Left lobe of liver (tissue), 2 donors: ENCODE data around the gene SPATA18. TPM values are rescaled to one million over a fixed set of nuclear protein-coding genes. Genes with fewer than 3 reads are reported as not detected.

ENCODE experiments used
- ATAC-seq: fragments of 200-7000 bp; cut with Tn5 transposase; one replicate; pipeline ENCODE4 v1.9.1; 2020; ENCODE audit warnings: mild to moderate bottlenecking, moderate library complexity
- DNase-seq: peaks from one replicate; pipeline ENCODE4 v3.0.0-alpha.2; 2020; ENCODE audit warnings: low spot score
- total RNA-seq: library from RNA; stranded (reverse); gene quantifications from one replicate; pipeline ENCODE4 v1.2.1, GENCODE V29; 2021
- donor health status: DM: no; HTN: no; CAD: no; lungs with moderate emphysema.
- donor health status: DM: no; HTN: yes; CAD: no.

Gene SPATA18, protein sequence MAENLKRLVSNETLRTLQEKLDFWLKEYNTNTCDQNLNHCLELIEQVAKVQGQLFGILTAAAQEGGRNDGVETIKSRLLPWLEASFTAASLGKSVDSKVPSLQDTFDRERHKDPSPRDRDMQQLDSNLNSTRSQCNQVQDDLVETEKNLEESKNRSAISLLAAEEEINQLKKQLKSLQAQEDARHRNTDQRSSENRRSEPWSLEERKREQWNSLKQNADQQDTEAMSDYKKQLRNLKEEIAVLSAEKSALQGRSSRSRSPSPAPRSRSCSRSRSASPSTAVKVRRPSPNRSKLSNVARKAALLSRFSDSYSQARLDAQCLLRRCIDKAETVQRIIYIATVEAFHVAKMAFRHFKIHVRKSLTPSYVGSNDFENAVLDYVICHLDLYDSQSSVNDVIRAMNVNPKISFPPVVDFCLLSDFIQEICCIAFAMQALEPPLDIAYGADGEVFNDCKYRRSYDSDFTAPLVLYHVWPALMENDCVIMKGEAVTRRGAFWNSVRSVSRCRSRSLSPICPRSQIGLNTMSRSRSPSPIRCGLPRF
- total RNA-seq: 2.5 TPM

DNA sequence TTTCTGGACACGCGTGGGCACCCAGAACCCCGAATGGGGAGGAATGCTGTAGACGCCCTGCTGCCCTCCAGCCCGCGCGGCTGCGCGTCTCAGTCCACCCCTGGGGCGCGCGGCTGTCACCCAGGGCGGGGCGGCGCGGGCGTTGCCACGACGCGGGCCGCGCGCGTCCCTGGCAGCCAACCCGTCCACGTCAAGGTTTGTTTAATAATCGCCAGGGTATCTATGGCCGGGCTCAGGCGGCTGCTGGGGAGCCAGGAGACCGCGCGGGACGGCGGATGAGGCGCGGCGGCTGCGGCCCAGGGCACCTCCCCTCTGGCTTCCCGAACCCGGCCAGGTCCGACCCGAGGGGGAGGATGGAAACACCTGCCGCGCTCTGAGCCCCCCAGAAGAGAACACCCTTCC is at the start of gene SPATA18:
Gene SPATA18 (plus strand): TSS at position 92 of the 402 bp plus-strand sequence. CDS start 401 bp downstream, outside the sequence.
- peak; percentile 63 for DNase-seq
- ATAC-seq: peak; percentile 79

DNA sequence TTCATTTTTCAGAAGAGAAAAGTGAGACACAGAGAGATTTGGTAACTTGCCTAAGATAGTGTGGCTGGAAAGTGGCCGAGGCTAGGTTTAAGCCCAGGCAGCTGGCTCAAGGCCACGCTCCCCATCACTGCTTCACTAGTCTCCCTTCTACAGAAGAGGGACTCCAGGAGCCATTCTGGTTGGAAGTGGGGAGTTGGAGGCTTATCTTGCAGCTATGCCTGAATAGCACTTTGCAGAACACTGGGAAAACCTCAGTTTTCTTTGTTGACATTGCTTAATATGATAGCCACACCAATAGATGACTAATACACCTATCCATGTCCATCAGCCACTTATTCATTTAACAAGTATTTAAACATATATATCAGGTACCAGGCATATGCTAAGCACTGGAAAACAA is 49.5 kb upstream of the SPATA18 start:
- ATAC-seq: no peak
- no peak for DNase-seq

DNA sequence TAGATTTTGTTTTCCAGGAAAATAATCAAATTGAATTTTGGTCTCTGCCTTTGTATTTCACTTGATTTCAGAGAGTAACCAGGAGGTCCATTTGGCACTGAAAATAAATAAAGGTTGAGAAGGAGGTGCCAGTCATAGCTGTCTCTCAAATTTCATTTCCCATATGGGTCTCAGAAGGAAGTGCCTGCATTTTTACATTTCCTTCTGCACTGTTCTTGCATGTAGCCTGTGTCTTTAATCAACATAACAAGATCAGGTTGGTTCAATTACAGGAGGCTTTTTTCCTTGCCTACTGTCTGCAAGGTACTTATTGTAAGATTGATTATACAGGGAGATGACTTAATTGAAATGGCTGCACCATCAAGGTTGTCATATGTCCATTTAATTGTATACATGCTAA is 46.7 kb upstream of the SPATA18 start:
- ATAC-seq (no peak), DNase-seq (no peak)

DNA sequence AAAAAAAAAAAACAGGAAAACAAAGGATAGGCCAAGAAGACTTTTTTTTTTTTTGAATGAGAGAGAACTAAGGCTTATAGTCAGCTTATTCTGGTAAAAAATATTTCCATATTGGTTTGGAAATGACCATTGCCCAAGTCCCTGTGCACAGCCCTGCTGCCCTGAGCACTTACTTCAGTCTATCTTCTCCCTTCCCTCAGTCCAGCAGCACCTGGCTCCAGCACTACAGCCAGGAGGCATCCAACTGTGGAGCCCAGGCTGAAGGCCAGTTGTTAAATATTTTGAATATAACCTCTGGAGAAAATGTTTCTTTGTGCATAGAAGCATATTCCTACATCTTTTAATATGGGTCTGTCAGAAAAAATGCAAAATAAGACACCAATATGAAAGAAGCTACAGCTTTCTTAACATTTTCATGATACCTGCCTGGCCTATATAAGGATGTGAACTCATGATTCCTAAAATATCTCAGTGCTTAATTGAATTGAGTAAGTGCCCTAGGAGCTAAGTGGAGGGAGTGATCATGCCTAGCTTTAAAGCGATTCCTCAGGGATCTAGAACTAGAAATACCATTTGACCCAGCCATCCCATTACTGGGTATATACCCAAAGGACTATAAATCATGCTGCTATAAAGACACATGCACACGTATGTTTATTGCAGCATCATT is 45.4 kb upstream of the SPATA18 start:
- DNase-seq (no peak), ATAC-seq (no peak)

DNA sequence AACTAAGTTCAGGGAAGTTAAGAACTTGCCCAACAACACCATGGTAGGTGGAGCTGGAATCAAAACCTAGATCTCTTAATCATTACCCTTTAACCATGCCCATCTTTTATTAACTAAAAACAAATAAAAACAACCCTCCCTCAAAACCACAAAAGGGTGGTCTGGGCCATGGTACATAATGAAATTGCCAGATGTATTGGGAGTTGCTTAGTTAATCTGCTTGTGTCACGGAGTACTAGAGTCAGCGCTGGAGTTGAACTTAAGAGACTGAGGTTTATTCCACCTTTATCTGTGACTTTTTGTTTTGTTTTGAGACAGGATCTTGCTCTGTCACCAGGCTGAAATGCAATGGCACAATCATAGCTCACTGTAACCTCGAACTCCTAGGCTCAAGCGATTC is 44.2 kb upstream of the SPATA18 start:
- DNase-seq (no peak), ATAC-seq (peak; percentile 38)

DNA sequence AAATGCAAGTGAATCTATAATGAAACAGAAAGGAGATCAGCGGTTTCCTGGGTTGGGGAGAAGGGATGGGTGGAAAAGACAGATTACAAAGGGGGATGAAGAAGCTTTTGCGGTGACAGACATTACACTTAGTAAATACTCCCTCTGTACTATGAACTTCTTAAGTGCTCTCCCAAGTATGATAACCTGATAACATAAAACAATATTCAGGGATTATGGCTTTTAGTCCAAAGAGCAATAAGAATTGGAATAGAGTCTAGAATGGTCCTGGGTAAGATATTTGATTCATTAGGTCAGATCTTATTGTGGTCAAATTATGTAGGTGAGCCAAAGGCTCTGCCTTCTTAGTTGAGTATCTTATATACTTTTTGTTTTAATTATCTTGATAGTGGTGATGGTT is 40.1 kb upstream of the SPATA18 start:
- DNase-seq: no peak
- no peak for ATAC-seq

DNA sequence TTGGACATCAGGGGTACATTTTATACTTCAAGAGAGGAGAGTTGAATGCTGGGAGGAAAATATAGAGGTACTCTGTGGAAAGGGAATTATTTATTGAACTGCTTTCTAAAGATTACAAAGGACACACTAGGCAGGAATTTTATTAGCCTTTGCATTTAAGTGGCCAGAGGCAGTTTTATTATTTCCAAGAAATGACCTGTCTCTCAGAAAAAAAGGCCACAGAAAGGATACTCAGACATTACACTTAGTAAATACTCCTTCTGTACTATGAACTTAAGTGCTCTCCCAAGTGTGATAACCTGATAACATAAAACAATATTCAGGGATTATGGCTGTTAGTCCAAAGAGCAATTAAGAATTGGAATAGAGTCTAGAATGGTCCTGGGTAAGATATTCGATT is 38.5 kb upstream of the SPATA18 start:
- ATAC-seq: no peak
- DNase-seq: no peak

DNA sequence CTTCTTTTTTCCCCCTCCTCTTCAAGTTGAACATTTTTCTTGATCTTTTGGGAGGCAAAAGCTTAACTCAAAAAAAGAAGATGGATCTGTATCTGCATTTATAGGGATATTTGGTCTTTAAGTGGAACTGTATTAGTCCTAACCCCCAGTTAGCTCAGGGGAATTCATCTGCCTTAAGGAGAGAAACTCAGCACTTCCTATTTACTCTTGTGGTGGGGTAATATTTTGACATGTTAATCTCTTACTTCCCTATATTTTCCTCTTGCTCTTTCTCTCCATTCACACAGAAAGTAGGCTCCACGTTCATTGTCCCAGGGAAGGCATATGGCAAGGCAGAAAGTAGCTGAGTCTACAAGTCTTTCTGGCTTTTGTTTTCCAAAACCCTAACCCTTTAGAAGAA is 36.2 kb upstream of the SPATA18 start:
- ATAC-seq: no peak

DNA sequence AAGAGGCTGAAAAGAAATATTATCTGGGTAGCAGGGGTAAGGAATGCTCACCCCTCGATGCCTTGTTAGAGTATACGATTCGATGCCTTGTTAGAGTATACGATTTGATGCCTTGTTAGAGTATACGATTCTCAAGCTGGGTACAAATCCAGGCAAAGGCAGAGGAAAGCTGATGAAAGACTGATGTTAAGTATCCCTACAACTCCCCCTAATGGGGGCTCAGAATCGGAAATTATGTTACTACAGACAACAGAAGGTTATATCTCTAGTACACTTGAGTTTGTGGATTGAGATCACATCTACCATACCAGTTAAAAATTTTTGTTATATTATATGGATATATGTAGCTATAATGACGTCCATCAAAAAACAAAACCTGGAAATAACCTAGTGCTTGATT is 35.7 kb upstream of the SPATA18 start:
- DNase-seq: no peak

More for the DNA sequence above, 36.2 kb upstream of the SPATA18 start:
- DNase-seq: no peak

DNA sequence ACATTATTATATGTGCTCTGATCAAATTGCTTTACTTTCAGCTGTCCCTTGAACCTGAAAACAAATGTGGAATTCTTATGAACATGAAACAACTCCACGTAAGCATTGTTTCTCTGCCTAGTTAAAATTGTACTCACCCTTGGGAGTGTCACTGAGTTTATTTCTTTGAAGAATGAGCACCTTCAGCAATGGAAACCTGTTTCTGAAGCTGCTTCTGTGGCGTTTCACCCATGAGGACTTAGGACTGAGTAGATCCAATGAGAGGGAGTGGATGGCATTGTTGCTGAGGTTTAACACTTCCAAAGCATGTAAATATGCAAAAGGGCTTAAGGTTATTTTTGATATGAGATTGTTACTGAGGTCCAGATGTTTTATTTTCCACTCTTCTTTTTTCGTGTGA is 34.1 kb upstream of the SPATA18 start:
- DNase-seq: no peak

More for the DNA sequence above, 35.7 kb upstream of the SPATA18 start:
- ATAC-seq: peak; percentile 86

DNA sequence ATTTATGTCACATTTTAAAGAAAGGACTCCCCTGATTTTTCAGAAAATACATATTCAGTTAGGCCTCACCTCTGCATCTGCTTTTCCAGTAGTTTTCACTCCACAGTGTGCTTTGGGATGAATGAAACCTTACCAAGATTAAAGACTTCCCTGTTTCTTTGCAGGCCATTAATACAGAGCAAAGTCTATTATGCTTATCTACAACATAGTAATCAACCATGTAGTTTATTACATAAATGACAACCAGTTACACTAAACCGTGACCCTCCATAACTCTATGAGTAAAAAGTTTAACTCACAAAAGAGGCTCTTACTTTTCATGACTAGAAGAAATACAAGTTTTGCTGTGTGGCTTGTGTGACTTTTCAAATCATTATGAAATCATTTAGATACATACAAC is 33.3 kb upstream of the SPATA18 start:
- DNase-seq: no peak
- no peak for ATAC-seq

More for the DNA sequence above, 34.1 kb upstream of the SPATA18 start:
- ATAC-seq: no peak

DNA sequence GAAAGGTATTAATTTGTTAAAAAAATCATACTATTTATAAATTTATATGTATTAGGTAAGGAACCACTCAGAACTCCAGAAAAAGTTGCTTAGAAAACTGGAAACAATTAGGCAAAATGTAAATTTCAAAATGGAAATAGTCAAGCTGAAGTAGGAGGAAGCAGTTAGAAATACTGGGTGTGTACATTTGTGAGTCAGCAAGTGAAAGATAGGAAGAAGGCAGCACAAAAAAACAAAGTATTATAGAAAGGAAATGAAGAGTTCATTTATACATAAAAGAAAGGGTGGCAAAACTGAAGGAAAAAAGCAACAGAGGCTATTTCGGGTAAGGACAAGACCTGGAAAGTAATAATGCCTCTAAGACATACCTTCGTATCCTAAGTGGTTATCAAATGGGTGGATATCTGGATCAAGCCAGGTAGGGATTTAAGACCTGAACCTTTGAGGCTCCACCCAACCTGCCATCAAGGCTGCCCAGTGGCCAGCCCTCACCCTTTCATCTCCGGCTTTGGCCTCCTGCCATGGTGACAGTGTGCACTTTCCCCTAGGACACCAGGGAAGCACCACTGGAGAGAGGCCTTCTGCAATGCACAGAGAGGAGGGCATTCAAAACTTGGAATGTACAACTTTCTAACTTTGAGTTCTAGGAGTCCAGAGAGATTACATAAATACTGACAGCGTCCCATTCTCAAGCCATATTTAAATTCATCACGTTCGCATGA is 31.0 kb upstream of the SPATA18 start, which contains the start of gene LRRC66:
Gene LRRC66 (minus strand): TSS at position 428 of the 722 bp plus-strand sequence. CDS start 2,750 bp downstream, outside the sequence.
- peak; percentile 76 for ATAC-seq
- peak; percentile 47 for DNase-seq

DNA sequence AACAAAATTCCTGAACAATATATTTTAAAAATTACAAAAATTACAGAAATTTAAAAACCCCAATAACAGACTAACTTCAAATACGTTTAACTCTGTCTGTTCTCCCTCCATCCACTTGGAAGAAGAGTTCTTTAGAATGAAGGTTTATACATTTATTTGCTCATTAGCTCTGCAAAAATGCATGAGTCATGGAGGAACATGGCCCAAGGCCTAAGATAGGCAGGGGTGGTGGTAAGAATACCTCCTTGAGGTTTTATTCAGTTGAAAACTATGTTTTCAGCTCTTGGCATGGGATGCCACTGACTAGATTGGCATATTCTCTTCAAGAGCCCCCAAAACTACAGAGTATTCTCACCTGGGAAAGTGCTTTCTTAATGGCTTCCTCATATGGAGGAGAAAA is 22.1 kb upstream of the SPATA18 start:
- DNase-seq (no peak), ATAC-seq (no peak)

DNA sequence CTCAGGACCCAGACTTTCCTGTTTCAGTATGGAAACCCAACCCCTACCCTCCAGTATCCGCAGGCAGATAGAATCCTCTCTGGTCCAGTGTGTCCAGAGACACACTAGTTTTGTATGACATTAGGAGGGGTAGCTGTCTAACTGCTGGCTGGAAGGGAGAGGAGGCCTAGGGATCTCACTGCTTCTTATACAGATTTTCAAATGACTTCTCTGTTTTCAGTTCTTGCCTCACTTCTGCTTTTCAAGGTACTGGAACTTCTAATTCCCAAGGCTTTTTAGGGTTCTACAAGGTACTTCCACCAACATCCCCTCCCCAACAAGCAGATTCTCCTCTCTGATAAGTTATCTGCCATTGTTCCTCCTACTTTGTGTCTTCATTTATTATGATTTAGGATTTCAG is 19.1 kb upstream of the SPATA18 start:
- DNase-seq: no peak
- ATAC-seq: no peak

DNA sequence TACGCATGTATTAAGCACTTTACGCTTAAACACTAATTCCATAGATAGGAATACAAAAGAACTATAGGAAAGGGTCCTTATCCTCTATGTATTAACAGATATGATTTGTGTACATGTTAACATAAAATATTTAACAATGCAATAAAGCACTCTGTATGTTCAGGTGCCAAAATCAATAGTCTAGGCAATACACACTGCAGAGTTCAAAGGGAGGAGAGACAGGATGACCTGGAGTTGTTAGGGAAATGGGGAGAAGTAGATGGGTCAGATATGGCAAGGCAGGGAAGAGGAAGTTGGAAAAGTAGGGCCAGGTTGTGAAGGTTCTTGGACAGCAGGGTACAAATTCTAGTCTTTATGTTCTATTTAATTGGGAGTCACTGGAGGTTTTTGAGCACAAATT is 15.9 kb upstream of the SPATA18 start:
- ATAC-seq (no peak), DNase-seq (no peak)

DNA sequence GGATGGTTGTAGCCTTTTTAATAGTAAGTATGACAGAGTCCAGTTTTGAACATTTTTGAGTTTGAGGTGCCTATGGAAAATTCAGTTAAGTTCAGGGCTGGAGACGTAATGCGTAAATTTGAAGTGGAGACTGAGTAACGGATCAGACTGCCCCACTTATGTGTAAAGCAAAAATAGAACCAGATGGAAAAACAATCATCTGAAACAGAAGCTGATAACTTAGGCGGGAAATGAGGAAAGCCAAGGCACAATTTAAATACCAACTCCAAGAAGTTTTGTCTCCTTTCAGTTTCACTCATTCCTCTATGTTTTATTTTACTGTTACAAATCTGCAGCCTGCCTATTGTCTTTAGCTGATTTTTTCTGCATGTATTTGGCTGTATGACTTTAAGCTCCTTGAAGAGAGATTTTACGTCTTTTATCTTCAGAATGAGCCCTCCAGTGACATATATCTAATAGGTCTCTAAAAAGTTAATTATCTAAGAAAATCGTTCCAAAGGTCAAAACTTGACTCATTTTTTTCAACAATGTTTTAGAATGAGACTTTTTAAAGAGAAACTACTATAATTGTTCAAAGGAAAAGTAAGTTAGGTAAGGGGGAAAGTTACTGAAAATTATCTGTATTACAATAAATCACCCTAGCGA is 14.1 kb upstream of the SPATA18 start:
- ATAC-seq (no peak), DNase-seq (no peak)

DNA sequence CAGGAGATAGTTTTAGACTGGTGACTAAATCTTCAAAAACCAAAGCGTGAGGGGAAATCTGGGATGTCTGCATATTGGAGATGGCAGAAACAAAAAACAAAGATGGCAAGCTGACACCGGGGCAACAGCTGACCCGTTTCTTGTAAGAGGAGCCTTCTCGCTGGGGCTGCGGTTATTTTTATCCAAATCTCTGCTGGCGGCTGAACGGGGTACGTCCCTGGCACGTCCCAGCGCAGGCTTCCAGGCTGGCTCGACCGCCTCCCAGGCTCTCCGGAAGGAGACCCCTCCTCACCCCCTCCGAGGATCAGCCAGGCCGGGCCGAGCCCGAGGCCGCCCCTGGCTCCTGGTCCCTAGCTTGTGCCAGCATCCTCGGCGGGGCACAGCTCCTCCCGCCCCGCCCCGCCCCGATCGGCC is 13.4 kb upstream of the SPATA18 start:
- DNase-seq: peak; percentile 45
- peak; percentile 69 for ATAC-seq

DNA sequence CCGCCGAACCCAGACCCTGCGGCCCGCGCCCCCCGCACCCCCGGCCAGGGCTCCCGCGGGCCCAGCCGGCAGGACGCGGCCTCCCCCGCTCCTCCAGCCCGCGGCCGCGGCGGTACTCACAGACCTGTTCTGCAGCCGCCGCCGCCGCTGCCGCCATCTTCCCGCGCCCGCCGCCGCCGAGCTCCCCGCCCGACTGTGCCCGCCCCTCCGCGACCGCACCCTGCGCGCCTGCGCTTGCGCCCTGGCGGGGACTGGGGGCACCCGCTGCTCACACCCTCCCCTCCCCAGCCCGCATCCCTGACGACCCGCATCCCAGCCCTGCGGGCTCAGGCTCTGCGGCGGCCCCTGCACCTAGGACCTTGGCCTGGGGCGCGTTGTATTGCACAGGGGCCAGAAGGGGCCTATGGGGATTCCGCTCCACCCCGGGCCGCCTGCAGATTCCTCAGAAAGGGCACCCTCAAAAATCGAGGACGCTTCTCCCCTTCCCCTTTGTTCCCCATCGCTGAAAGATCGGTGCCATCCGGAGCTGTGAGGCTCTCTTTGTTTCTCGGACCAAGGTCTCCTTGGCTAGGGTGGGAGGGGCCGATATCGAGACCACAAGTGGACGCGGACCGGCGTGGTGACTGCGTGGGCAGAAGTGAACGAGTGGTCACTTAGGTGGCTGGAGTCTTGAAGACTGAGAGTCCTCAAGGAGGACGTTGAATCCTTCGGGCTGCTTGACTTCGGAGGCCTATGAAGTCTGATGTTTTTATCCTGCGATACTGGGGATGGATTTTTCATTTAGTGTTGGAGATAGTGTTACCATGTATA is 12.8 kb upstream of the SPATA18 start, which contains the start of gene SGCB:
Gene SGCB (minus strand): TSS at position 197 of the 810 bp plus-strand sequence. CDS start 40 bp downstream, at position 157.
- ATAC-seq: peak; percentile 93
- peak; percentile 63 for DNase-seq

DNA sequence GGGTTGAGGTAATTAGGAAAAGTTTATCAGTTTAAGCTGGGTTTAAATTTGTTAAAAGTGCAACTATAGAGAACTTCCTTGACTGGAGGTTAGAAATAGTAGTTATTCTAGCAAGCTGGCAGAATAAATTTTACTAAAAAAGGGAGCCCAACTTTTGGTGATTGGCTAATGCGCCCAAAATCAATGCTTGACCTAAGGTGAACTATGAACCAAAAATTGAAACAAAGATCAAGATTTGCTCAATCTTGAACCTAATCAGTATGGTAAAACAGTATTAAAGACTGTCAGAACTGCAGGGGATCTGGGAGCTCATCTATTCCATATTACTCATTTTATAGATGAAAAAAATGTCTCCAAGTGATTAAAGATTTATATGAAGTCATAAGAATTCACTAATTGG is 6.1 kb upstream of the SPATA18 start:
- peak; percentile 66 for ATAC-seq
- no peak for DNase-seq

DNA sequence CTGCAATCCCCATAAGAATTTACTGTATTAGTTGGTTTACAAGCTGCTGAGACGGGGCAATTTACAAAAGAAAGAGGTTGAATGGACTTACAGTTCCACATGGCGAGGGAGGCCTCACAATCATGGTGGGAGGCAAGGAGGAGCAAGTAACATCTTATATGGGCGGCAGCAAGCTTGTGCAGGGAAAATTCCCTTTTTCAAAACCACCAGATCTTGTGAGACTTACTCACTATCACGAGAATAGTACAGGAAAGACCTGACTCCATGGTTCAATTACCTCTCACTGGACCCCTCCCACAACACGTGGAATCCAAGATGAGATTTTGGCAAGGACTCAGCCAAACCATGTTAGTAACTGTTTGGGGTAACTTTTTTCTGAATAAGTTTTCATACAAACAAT is 1.8 kb upstream of the SPATA18 start:
- DNase-seq: no peak
- no peak for ATAC-seq
